GM12892 (cell line): ENCODE results near the gene PKIB.

Experiments
- POLR2A ChIP-seq: IDR thresholded peaks from 2 replicates; pipeline ENCODE4 v1.6.1; 2011; ENCODE audit warnings: low read depth, low read length, control low read depth
- POLR2AphosphoS5 ChIP-seq: IDR thresholded peaks from 2 replicates; pipeline ENCODE4 v1.6.1; 2011; ENCODE audit warnings: low read depth, low read length, control low read depth
- TAF1 ChIP-seq: IDR thresholded peaks from 2 replicates; pipeline ENCODE4 v1.6.1; 2011; ENCODE audit warnings: low read depth, mild to moderate bottlenecking, control low read depth, low read length, borderline replicate concordance

DNA sequence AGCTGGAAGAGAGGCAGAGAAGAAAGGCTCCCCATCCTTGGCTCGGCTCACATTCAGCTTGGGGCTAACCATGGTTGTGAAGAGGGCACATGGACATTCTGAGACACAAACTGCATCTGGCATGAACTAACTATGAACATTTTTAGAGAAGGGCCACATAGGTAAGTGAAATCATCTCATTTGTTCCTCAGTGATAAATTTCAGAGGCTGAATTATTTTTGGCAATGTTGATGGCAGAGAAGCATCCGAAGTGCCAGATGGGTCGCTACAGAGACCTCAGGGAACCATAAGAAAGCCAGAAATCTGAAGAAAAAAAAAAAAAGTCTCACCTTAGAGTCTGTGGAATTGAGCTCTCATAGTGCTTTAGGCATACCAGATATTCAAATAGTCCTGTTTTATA, 120.1 kb downstream of the PKIB start:
- TF ChIP-seq POLR2A = no peak
- TF ChIP-seq POLR2AphosphoS5 = no peak
- no peak for TF ChIP-seq TAF1
